Colonic mucosa (tissue), 4 donors: ENCODE results near the gene NUP133. TPM values are rescaled to one million over a fixed set of nuclear protein-coding genes. Genes with fewer than 3 reads are reported as not detected.
"Not testable (repeated sequence)": the region's sequence is repeated elsewhere in the genome, so short reads cannot be mapped to it uniquely, and the experiment has no call there.

ENCODE experiments used
- DNase-seq: peaks from one replicate; pipeline ENCODE4 v3.0.0-alpha.2; 2020
- H3K27ac ChIP-seq: fragments of 200-600 bp; one replicate; pipeline ENCODE4 v1.8.0; 2021
- H3K27me3 ChIP-seq: fragments of 200-600 bp; one replicate; pipeline ENCODE4 v1.8.0; 2021
- H3K36me3 ChIP-seq: fragments of 200-600 bp; one replicate; pipeline ENCODE4 v1.8.0; 2021
- H3K4me1 ChIP-seq: fragments of 200-600 bp; one replicate; pipeline ENCODE4 v1.8.0; 2021; ENCODE audit warnings: mild to moderate bottlenecking
- H3K4me3 ChIP-seq: fragments of 200-600 bp; one replicate; pipeline ENCODE4 v1.8.0; 2021
- H3K9ac ChIP-seq, 2 donors: one replicate each; pipeline ENCODE4 v1.7.0; 2013; ENCODE audit warnings: control low read depth in 2 of 2, low read depth in 2 of 2, low read length in 2 of 2
- H3K9me3 ChIP-seq: fragments of 200-600 bp; one replicate; pipeline ENCODE4 v1.8.0; 2021
- CTCF ChIP-seq: fragments of 200-600 bp; IDR thresholded peaks from one replicate; pipeline ENCODE4 v1.8.0; 2022; ENCODE audit warnings: antibody characterized with exemption, mild to moderate bottlenecking
- intact Hi-C: fragments of 100-400 bp; cut with DNase I; formaldehyde crosslinking; loops from one replicate; pipeline ENCODE4 v1.14.1; 2022
- total RNA-seq, 2 donors: library from RNA; stranded (reverse); fragmentation: NEBNext Ultra II Directional in 1 of 2; extraction: Animal tissue kit (Norgen Biotek cat#: 25700) in 1 of 2; gene quantifications; one replicate each; pipeline ENCODE4 v1.2.1, GENCODE V29; 2021
- donor health status: healthy.
- donor health status: DM: no; HTN: no; CAD: no.
- donor health status: DM: no; HTN: no; CAD: no.

Gene NUP133
- total RNA-seq, 2 donors from 2014 or later: 25.9 to 37.8 TPM

GRCh38 chr1:229397762-229398161 is 110.4 kb downstream of the NUP133 start:
- H3K4me1 ChIP-seq: no peaks in the 10 kb centered on the region
- H3K36me3 ChIP-seq: no peaks in the 10 kb centered on the region
- no peaks in the 10 kb centered on the region for H3K27me3 ChIP-seq
- DNase-seq: no peak
- no peak overlapping the region for H3K27ac ChIP-seq
- no peak overlapping the region for H3K4me3 ChIP-seq
- no peak overlapping the region for H3K9ac ChIP-seq
- intact Hi-C loops: no loop called here
- no peaks in the 10 kb centered on the region for H3K9me3 ChIP-seq
- TF ChIP-seq CTCF: no peak

DNA sequence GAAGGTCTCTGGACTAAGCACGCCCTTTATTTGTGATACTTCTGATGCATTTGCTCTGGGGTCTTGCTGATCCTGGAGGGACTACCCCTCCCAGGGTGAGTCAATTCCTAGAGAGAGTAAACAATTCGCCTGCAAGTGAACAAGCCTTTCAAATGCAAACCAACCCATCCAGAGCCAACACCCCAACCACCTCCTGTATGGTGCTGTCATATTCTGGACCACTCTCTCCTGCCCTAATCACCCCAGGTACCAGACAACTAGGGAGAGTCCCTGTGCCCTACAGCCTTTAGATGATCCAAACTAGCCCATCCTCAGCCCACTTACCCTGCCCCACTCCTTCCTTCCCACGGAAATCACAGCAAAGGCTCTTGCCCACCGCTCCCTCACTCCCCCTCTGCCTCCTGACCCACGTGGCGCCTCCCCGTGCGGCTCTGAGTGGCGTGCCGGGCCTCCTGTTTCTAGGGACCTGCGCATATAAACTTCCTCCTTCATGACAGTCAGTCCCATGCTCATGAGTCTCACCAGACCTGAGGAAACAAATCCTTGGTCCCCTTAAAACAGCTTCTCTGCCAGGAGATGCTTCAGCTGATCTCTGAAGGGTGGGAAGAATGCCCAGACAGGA is 111.4 kb downstream of the NUP133 start:
- Histone ChIP-seq H3K36me3 (no peaks in the 10 kb centered on the region), H3K9me3 (no peaks in the 10 kb centered on the region), H3K27ac (no peak overlapping the region), H3K4me1 (no peaks in the 10 kb centered on the region), H3K27me3 (no peaks in the 10 kb centered on the region), H3K4me3 (no peak overlapping the region), H3K9ac (no peak overlapping the region)
- DNase-seq: no peak
- intact Hi-C loops: no loop called here
- TF ChIP-seq CTCF: no peak

GRCh38 chr1:229394517-229394916 is 113.6 kb downstream of the NUP133 start:
- DNase-seq, H3K27ac ChIP-seq, H3K9ac ChIP-seq, H3K4me1 ChIP-seq, H3K36me3 ChIP-seq, H3K9me3 ChIP-seq, H3K4me3 ChIP-seq, intact Hi-C loops, H3K27me3 ChIP-seq: not testable (repeated sequence)

GRCh38 chr1:229392936-229393335 is 115.2 kb downstream of the NUP133 start:
- H3K4me3 ChIP-seq: no peak overlapping the region
- H3K9me3 ChIP-seq: no peaks in the 10 kb centered on the region
- H3K9ac ChIP-seq: no peak overlapping the region
- no peak for TF ChIP-seq CTCF
- intact Hi-C loops: no loop called here
- H3K4me1 ChIP-seq: no peaks in the 10 kb centered on the region
- H3K27ac ChIP-seq: no peak overlapping the region
- no peak for DNase-seq
- H3K36me3 ChIP-seq: no peaks in the 10 kb centered on the region
- no peaks in the 10 kb centered on the region for H3K27me3 ChIP-seq

Other genes with a start within 250 kb of the NUP133 start
- 100 to 1,000 TPM in 1 of 2 donors, 10 to 100 TPM in 1; 80.9 to 103 TPM for gene RAB4A, start 237.2 kb downstream of the NUP133 start, total RNA-seq
- 1 to 10 TPM; 5.2 to 6.2 TPM for gene CCSAP, start 165.3 kb downstream of the NUP133 start, total RNA-seq
- 1 to 10 TPM in 1 of 2 donors, not detected in 1; 2.4 TPM for gene ACTA1, start 74.2 kb downstream of the NUP133 start, total RNA-seq
- gene ABCB10, start 50.4 kb upstream of the NUP133 start, total RNA-seq: 10 to 100 TPM; 22.3 to 24.7 TPM
- 10 to 100 TPM; 20.9 to 24.3 TPM for gene TAF5L, start 117.8 kb upstream of the NUP133 start, total RNA-seq
- gene URB2, start 117.9 kb upstream of the NUP133 start, total RNA-seq: 1 to 10 TPM; 5.7 to 10.0 TPM